Subcutaneous adipose tissue (tissue), 4 donors: Measurements from ENCODE around the gene PPP2R2B. TPM values are rescaled to one million over a fixed set of nuclear protein-coding genes. Genes with fewer than 3 reads are reported as not detected.

ENCODE experiments used
- CTCF ChIP-seq: fragments of 450-650 bp; IDR thresholded peaks from one replicate; pipeline ENCODE4 v1.5.1; 2016; ENCODE audit warnings: low read depth, mild to moderate bottlenecking, control low read depth, antibody characterized with exemption, moderate library complexity
- total RNA-seq, 4 donors: library from RNA; depleted of rRNA; stranded (reverse); fragments of >200 nt; gene quantifications; one replicate each; pipeline ENCODE4 v1.1.0, GENCODE V29; 2016

Gene PPP2R2B
- total RNA-seq, 4 donors from 2014 or later, result 0.34 to 0.66 TPM; not detected in 2

DNA sequence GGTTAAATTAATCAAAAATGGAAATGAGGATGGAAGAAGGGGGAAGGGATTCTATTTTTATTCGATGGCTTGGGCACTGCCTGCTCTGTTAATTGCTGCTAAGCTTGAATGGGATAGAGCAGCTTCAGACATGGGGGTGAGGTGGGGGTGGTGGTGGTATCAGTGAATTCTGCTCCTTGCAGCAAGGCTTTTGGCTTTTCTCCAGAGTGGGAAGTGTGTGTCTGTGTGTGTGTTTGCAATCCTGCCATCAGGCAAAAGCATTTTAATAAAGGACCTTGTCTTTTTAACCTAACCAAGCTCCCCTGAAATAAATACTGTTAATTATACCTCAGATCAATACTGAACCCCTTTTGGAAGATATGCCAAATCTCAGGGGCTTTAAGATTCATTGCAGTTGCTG, 251.6 kb downstream of the PPP2R2B start:
- TF ChIP-seq CTCF, result no peak

- no peak for TF ChIP-seq CTCF
Observed at GRCh38 chr5:146624179-146624578, 254.4 kb downstream of the PPP2R2B start.

DNA sequence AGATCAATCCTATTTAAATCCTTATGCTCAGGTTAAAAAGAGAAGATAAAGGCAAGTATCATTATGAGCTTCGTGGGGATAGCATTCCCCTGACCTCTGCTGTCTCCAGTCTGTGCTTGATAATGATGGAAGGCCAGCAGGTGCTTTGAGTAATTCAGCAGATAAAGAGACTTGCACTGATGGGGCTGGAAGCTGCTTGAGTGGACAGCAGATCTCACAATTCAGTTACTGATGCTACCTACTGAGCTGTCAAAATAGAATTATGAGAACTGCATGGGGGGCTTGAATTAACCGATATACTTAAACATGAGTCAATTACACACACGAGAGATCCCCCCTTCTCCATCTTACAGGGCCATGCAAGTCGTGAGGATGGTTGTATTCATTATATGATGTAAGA, 254.9 kb downstream of the PPP2R2B start:
- no peak for TF ChIP-seq CTCF

GRCh38 chr5:146623009-146623408, 255.5 kb downstream of the PPP2R2B start:
- TF ChIP-seq CTCF, result no peak

GRCh38 chr5:146622391-146622790, 256.2 kb downstream of the PPP2R2B start:
- TF ChIP-seq CTCF, result no peak

DNA sequence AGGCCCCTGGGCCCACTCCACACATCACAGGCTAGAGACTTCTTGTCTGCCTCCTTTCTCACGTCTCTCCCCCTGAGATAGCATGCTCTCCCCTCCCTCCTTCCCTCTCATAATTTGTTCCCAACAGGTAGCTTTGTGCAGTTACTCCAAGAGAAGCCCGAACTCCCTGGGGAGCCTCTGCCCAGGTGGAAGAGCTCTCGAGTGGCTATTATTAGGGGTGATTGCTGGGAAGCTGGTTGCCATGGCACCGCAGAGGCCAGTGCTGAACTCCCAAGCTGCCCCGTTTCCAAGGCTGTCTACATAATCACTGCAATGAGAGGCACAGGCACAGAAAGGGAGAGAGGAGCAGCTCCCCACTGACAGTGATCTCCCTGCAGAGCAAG, 257.9 kb downstream of the PPP2R2B start:
- TF ChIP-seq CTCF, result no peak

DNA sequence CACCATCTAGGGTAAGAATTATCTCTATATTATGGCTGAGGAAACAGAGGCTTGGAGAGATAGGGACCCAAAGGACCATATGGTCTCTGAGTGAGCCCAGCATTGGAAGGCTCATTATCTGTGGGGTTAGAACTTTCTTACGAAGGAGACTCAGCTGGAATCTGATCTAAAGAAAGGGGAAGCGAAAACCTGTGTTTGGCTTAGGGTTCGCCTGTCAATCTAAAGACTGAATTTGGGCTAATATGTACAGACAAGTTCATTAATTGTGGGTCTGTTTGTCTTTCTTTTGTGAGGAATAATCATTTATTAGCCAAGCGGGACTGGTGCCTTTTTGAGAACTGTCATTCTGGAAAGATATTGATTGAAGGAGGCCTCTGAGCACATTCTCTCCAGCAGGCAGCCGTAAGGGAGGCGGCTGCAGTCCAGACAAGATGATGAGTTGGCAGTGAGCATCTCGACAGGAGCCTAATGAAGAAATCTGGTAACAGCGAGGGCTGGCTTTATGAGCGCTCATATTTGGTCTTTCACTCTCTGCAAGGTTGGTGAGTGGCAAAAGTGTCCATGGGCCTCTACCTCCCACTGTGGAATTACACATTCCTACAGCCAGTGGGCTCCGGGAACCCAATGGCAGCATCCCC, 258.4 kb downstream of the PPP2R2B start:
- TF ChIP-seq CTCF, result no peak
